ENCODE results near the gene SLF2. TPM values are rescaled to one million over a fixed set of nuclear protein-coding genes. Genes with fewer than 3 reads are reported as not detected.

SLF2 gene
- total RNA-seq, 1 donor from 2014 or later, result 22.0 TPM

- H3K4me3 ChIP-seq (ENCODE audit: low read depth, low read length), result no peak overlapping the region
- no peak for TF ChIP-seq CTCF (conservative IDR thresholded peaks at IDR 0.05; ENCODE audit: low read depth, low read length)
- DNase-seq (ENCODE audit: low read depth), result no peak
Measured at GRCh38 chr10:100976906-100977305, 64.1 kb downstream of the SLF2 start.

- H3K4me3 ChIP-seq (ENCODE audit: low read depth, low read length), result no peak overlapping the region
- DNase-seq (ENCODE audit: low read depth), result no peak
- TF ChIP-seq CTCF (conservative IDR thresholded peaks at IDR 0.05; ENCODE audit: low read depth, low read length), result no peak
Measured at GRCh38 chr10:100977436-100977835, 64.7 kb downstream of the SLF2 start.

GRCh38 chr10:100978121-100978900 lies 65.5 kb downstream of the SLF2 start:
- no peak for TF ChIP-seq CTCF (conservative IDR thresholded peaks at IDR 0.05; ENCODE audit: low read depth, low read length)
- no peak for DNase-seq (ENCODE audit: low read depth)
- no peak overlapping the region for H3K4me3 ChIP-seq (ENCODE audit: low read depth, low read length)

GRCh38 chr10:100978901-100979195 lies 66.1 kb downstream of the SLF2 start:
- H3K4me3 ChIP-seq (ENCODE audit: low read depth, low read length), result no peak overlapping the region
- no peak for DNase-seq (ENCODE audit: low read depth)
- TF ChIP-seq CTCF (conservative IDR thresholded peaks at IDR 0.05; ENCODE audit: low read depth, low read length), result no peak

GRCh38 chr10:100979791-100980272 lies 67.1 kb downstream of the SLF2 start:
- DNase-seq (ENCODE audit: low read depth), result no peak
- H3K4me3 ChIP-seq (ENCODE audit: low read depth, low read length), result no peak overlapping the region
- no peak for TF ChIP-seq CTCF (conservative IDR thresholded peaks at IDR 0.05; ENCODE audit: low read depth, low read length)

GRCh38 chr10:100980311-100980710 lies 67.5 kb downstream of the SLF2 start:
- no peak overlapping the region for H3K4me3 ChIP-seq (ENCODE audit: low read depth, low read length)
- no peak for DNase-seq (ENCODE audit: low read depth)
- no peak for TF ChIP-seq CTCF (conservative IDR thresholded peaks at IDR 0.05; ENCODE audit: low read depth, low read length)

- no peak for DNase-seq (ENCODE audit: low read depth)
- no peak overlapping the region for H3K4me3 ChIP-seq (ENCODE audit: low read depth, low read length)
- no peak for TF ChIP-seq CTCF (conservative IDR thresholded peaks at IDR 0.05; ENCODE audit: low read depth, low read length)
Measured at GRCh38 chr10:100980711-100981110, 67.9 kb downstream of the SLF2 start.

Data from epithelial cell of proximal tubule (primary cell).